ENCODE data around the gene ZNF862. TPM values are rescaled to one million over a fixed set of nuclear protein-coding genes. Genes with fewer than 3 reads are reported as not detected.

Gene ZNF862
- total RNA-seq, 1 experiment from 2014 or later, result 5.7 TPM

GRCh38 chr7:149790754-149791360, 47.3 kb upstream of the ZNF862 start:
- TF ChIP-seq EZH2 (IDR thresholded peaks at IDR 0.05; ENCODE audit: borderline replicate concordance, low read depth, low read length, poor library complexity, severe bottlenecking), result no peak
- TF ChIP-seq, protein P1, sequence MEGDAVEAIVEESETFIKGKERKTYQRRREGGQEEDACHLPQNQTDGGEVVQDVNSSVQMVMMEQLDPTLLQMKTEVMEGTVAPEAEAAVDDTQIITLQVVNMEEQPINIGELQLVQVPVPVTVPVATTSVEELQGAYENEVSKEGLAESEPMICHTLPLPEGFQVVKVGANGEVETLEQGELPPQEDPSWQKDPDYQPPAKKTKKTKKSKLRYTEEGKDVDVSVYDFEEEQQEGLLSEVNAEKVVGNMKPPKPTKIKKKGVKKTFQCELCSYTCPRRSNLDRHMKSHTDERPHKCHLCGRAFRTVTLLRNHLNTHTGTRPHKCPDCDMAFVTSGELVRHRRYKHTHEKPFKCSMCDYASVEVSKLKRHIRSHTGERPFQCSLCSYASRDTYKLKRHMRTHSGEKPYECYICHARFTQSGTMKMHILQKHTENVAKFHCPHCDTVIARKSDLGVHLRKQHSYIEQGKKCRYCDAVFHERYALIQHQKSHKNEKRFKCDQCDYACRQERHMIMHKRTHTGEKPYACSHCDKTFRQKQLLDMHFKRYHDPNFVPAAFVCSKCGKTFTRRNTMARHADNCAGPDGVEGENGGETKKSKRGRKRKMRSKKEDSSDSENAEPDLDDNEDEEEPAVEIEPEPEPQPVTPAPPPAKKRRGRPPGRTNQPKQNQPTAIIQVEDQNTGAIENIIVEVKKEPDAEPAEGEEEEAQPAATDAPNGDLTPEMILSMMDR (conservative IDR thresholded peaks at IDR 0.05; ENCODE audit: low read depth, low read length), result no peak
- H3K27ac ChIP-seq (ENCODE audit: low read depth, low read length, poor library complexity, severe bottlenecking), result no peak overlapping the region
- H3K4me3 ChIP-seq (ENCODE audit: low read depth, low read length, poor library complexity, severe bottlenecking), result no peak overlapping the region
- intact Hi-C loops (cut with micrococcal nuclease; ENCODE audit: unreplicated experiment), result no loop called here
- BruUV-seq (replicated peaks), result no TSS peak
- ChIA-PET CTCF (no interaction called here), POLR2A (ENCODE audit: low non-redundant PET) (no interaction called here)
- no peaks in the 10 kb centered on the region for H3K4me1 ChIP-seq (ENCODE audit: insufficient read depth, low read length, poor library complexity, severe bottlenecking)
- H3K27me3 ChIP-seq (replicated peaks; ENCODE audit: insufficient read depth, low read depth, low read length, poor library complexity), result no peaks in the 10 kb centered on the region
- no peak for DNase-seq (ENCODE audit: low spot score)
- no peaks in the 10 kb centered on the region for H3K36me3 ChIP-seq (ENCODE audit: insufficient read depth, low read length, poor library complexity, severe bottlenecking)
- no peaks in the 10 kb centered on the region for H3K9me3 ChIP-seq (ENCODE audit: low read depth, low read length, poor library complexity, severe bottlenecking)

- intact Hi-C loops (cut with micrococcal nuclease; ENCODE audit: unreplicated experiment), result no loop called here
- Histone ChIP-seq H3K9me3 (ENCODE audit: low read depth, low read length, poor library complexity, severe bottlenecking) (no peaks in the 10 kb centered on the region), H3K27me3 (replicated peaks; ENCODE audit: insufficient read depth, low read depth, low read length, poor library complexity) (no peaks in the 10 kb centered on the region), H3K4me3 (ENCODE audit: low read depth, low read length, poor library complexity, severe bottlenecking) (no peak overlapping the region), H3K36me3 (ENCODE audit: insufficient read depth, low read length, poor library complexity, severe bottlenecking) (no peaks in the 10 kb centered on the region), H3K4me1 (ENCODE audit: insufficient read depth, low read length, poor library complexity, severe bottlenecking) (no peaks in the 10 kb centered on the region), H3K27ac (ENCODE audit: low read depth, low read length, poor library complexity, severe bottlenecking) (no peak overlapping the region)
- DNase-seq (ENCODE audit: low spot score), result no peak
- ChIA-PET POLR2A (ENCODE audit: low non-redundant PET) (no interaction called here), CTCF (no interaction called here)
- BruUV-seq (replicated peaks), result no TSS peak
- no peak for TF ChIP-seq EZH2 (IDR thresholded peaks at IDR 0.05; ENCODE audit: borderline replicate concordance, low read depth, low read length, poor library complexity, severe bottlenecking)
- TF ChIP-seq, protein P1 (conservative IDR thresholded peaks at IDR 0.05; ENCODE audit: low read depth, low read length), result no peak
Measured at GRCh38 chr7:149791411-149792219, 46.6 kb upstream of the ZNF862 start.

GRCh38 chr7:149792220-149792595, 46.0 kb upstream of the ZNF862 start:
- H3K4me3 ChIP-seq (ENCODE audit: low read depth, low read length, poor library complexity, severe bottlenecking), result no peak overlapping the region
- H3K9me3 ChIP-seq (ENCODE audit: low read depth, low read length, poor library complexity, severe bottlenecking), result no peaks in the 10 kb centered on the region
- POLR2A ChIA-PET (ENCODE audit: low non-redundant PET), result no interaction called here
- H3K27ac ChIP-seq (ENCODE audit: low read depth, low read length, poor library complexity, severe bottlenecking), result no peak overlapping the region
- intact Hi-C loops (cut with micrococcal nuclease; ENCODE audit: unreplicated experiment), result no loop called here
- H3K36me3 ChIP-seq (ENCODE audit: insufficient read depth, low read length, poor library complexity, severe bottlenecking), result no peaks in the 10 kb centered on the region
- H3K4me1 ChIP-seq (ENCODE audit: insufficient read depth, low read length, poor library complexity, severe bottlenecking), result no peaks in the 10 kb centered on the region
- TF ChIP-seq, protein P1 (conservative IDR thresholded peaks at IDR 0.05; ENCODE audit: low read depth, low read length), result no peak
- no peak for TF ChIP-seq EZH2 (IDR thresholded peaks at IDR 0.05; ENCODE audit: borderline replicate concordance, low read depth, low read length, poor library complexity, severe bottlenecking)
- no peaks in the 10 kb centered on the region for H3K27me3 ChIP-seq (replicated peaks; ENCODE audit: insufficient read depth, low read depth, low read length, poor library complexity)
- DNase-seq (ENCODE audit: low spot score), result no peak
- CTCF ChIA-PET, result no interaction called here
- no TSS peak for BruUV-seq (replicated peaks)
